Lower leg skin (tissue), 4 donors: ENCODE results near the gene PEX10. TPM values are rescaled to one million over a fixed set of nuclear protein-coding genes. Genes with fewer than 3 reads are reported as not detected.

Experiments
- DNase-seq, 2 donors: peaks; one replicate each; pipeline ENCODE4 v3.0.0-alpha.2; 2019; ENCODE audit warnings: low spot score in 2 of 2
- H3K4me3 ChIP-seq: fragments of 200-600 bp; sonication (generic); 2 replicates; pipeline ENCODE4 v1.5.1; 2017; ENCODE audit warnings: mild to moderate bottlenecking, low read depth; ENCODE audit not compliant: poor library complexity, severe bottlenecking
- CTCF ChIP-seq, 3 donors: fragments of 450-650 bp; IDR thresholded peaks; one replicate each; pipeline ENCODE4 v1.5.1; 2016; ENCODE audit warnings: antibody characterized with exemption in 3 of 3, mild to moderate bottlenecking in 3 of 3, moderate library complexity in 2 of 3
- POLR2A ChIP-seq, 2 donors: fragments of 450-650 bp; IDR thresholded peaks; one replicate each; pipeline ENCODE4 v1.6.1; 2016 to 2017; ENCODE audit warnings: antibody characterized with exemption in 2 of 2, mild to moderate bottlenecking in 1 of 2, moderate library complexity in 1 of 2
- WGBS, 2 donors: methylation state at CpG; one replicate each; pipeline ENCODE4 v1.1.5; 2018; 5-methylcytosine and 5-hydroxymethylcytosine counted together
- intact Hi-C: fragments of 100-400 bp; cut with DNase I; formaldehyde crosslinking; loops from one replicate; pipeline ENCODE4 v1.15.0; 2023; ENCODE audit warnings: low total_unique reads
- total RNA-seq, 4 donors: library from RNA; depleted of rRNA; stranded (reverse); fragments of >200 nt; gene quantifications; one replicate each; pipeline ENCODE4 v1.1.0, GENCODE V29; 2016

The PEX10 gene
- total RNA-seq, 4 donors from 2014 or later, result 18.3 to 35.9 (median 27.7) TPM

- WGBS, 2 donors, result 72 to 77% methylated on average over 37 to 38 of the region's 38 CpGs
- DNase-seq, result peak in 1 of 2 donors; percentile 76
- TF ChIP-seq POLR2A (IDR thresholded peaks at IDR 0.05) (no peak), CTCF (IDR thresholded peaks at IDR 0.05) (no peak)
- intact Hi-C loops, result no loop called here
- H3K4me3 ChIP-seq, result no peak overlapping the region
These were observed 57.6 kb downstream of the PEX10 start for GRCh38 chr1:2354511-2355372.

Other genes with a start within 250 kb of the PEX10 start
- gene FAAP20, start 217.8 kb downstream of the PEX10 start, total RNA-seq, result 10 to 100 TPM; 29.8 to 48.0 (median 45.6) TPM
- 10 to 100 TPM; 67.3 to 80.8 (median 75.4) TPM for gene SKI, start 184.2 kb downstream of the PEX10 start, total RNA-seq
- gene MORN1, start 21.0 kb downstream of the PEX10 start, total RNA-seq, result 1 to 10 TPM; 5.7 to 9.7 (median 7.1) TPM
- gene RER1, start 20.7 kb downstream of the PEX10 start, total RNA-seq, result 100 to 1,000 TPM in 1 of 4 donors, 10 to 100 TPM in 3; 67.4 to 114 (median 70.7) TPM
- 100 to 1,000 TPM in 2 of 4 donors, 10 to 100 TPM in 2; 83.2 to 170 (median 115) TPM for gene PLCH2, start 63.7 kb upstream of the PEX10 start, total RNA-seq
- gene PANK4, start 114.0 kb upstream of the PEX10 start, total RNA-seq, result 10 to 100 TPM; 26.8 to 34.7 (median 32.5) TPM
- 10 to 100 TPM in 2 of 4 donors, 1 to 10 TPM in 2; 8.1 to 32.5 (median 9.6) TPM for gene HES5, start 117.7 kb upstream of the PEX10 start, total RNA-seq
- gene TNFRSF14, start 143.8 kb upstream of the PEX10 start, total RNA-seq, result 10 to 100 TPM; 35.2 to 43.6 (median 38.3) TPM
- gene PRXL2B, start 174.2 kb upstream of the PEX10 start, total RNA-seq, result 10 to 100 TPM in 3 of 4 donors, 1 to 10 TPM in 1; 5.6 to 16.4 (median 12.0) TPM
- gene MMEL1, start 220.5 kb upstream of the PEX10 start, total RNA-seq, result 1 to 10 TPM in 3 of 4 donors, under 1 TPM in 1; 0.27 to 3.5 (median 1.6) TPM